Measurements from ENCODE around the gene TMEM72. TPM values are rescaled to one million over a fixed set of nuclear protein-coding genes. Genes with fewer than 3 reads are reported as not detected.

Gene TMEM72
- total and polyA plus RNA-seq, 2 of the 13 experiments (the other 11 are each of a cell fraction or from before 2014, with no cell fraction given) = 0.04 TPM; not detected in 1

DNA sequence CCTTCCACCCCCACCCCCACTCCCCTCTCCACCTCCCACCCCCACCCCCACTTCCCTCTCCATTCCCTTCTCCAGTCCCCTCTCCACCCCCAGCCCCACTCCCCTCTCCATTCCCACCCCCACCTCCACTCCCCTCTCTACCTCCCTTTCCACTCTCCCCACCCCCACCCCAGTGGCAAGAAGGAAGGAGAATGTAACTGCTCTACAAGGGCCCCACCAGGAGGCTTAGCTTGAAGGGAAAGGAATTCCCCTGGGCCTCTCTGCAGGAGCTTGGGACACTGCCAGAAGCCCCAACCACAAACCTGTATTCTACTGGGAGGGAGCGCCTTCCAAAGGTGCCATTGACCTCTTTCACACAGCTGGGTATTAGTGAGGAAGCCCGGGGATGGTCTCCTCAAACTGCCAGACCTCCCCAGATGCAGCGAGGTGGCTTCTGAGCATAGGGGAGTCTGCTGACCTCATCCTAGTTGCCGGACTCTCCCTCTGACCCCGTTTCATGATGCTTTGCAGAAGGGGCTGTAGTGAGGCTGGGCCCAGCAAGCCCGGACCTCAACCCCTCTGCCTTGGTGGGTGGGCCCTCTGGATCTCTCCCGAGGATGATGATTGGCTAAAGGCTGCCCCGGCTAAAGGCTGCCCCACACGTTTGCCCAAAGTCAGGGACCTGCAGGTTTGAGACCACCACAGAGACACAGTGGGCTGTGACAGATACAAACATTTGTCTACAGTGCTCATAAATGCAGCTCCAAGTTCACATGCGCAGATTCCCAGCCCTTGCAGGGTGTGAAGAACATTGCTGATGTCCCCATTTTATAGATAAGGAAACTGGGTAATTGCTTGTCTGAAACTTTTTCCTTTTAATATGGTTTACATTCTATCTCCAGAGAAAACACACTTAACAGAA, 64.5 kb downstream of the TMEM72 start (continued):
- TF ChIP-seq REPIN1 (CRISPR knock-in tag; IDR thresholded peaks at IDR 0.05; ENCODE audit: borderline replicate concordance, low read depth) = no peak
- TF ChIP-seq ZNF652 (CRISPR knock-in tag; IDR thresholded peaks at IDR 0.05; ENCODE audit: borderline replicate concordance, low read depth) = 0 out of 2 replicates have a peak, but pooled peaks have one; percentile 34
- TF ChIP-seq, protein P1, sequence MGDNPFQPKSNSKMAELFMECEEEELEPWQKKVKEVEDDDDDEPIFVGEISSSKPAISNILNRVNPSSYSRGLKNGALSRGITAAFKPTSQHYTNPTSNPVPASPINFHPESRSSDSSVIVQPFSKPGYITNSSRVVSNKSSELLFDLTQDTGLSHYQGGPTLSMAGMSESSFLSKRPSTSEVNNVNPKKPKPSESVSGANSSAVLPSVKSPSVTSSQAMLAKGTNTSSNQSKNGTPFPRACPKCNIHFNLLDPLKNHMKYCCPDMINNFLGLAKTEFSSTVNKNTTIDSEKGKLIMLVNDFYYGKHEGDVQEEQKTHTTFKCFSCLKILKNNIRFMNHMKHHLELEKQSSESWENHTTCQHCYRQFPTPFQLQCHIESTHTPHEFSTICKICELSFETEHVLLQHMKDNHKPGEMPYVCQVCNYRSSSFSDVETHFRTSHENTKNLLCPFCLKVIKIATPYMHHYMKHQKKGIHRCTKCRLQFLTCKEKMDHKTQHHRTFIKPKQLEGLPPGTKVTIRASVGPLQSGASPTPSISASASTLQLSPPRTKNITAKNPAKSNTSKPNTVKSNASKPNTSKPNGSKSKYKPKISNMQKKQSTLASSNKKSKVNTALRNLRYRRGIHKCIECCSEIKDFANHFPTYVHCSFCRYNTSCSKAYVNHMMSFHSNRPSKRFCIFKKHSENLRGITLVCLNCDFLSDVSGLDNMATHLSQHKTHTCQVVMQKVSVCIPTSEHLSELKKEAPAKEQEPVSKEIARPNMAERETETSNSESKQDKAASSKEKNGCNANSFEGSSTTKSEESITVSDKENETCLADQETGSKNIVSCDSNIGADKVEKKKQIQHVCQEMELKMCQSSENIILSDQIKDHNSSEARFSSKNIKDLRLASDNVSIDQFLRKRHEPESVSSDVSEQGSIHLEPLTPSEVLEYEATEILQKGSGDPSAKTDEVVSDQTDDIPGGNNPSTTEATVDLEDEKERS (CRISPR knock-in tag; IDR thresholded peaks at IDR 0.05) = no peak; the same call in 1 of the 2 replicates
- no peak for TF ChIP-seq HDAC2 (CRISPR knock-in tag; IDR thresholded peaks at IDR 0.05)
- TF ChIP-seq ELF4 (CRISPR knock-in tag; IDR thresholded peaks at IDR 0.05; ENCODE audit: borderline replicate concordance) = peak; percentile 74; the same call in 1 of the 2 replicates
- TF ChIP-seq, protein P2, sequence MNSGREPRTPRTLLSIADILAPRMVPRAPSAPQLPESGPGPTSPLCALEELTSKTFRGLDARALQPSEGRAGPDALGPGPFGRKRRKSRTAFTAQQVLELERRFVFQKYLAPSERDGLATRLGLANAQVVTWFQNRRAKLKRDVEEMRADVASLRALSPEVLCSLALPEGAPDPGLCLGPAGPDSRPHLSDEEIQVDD (CRISPR knock-in tag; IDR thresholded peaks at IDR 0.05; ENCODE audit: borderline replicate concordance) = no peak
- TF ChIP-seq ZNF510 (CRISPR knock-in tag; IDR thresholded peaks at IDR 0.05; ENCODE audit: low read depth) = peak; percentile 87
- TF ChIP-seq, protein P3, sequence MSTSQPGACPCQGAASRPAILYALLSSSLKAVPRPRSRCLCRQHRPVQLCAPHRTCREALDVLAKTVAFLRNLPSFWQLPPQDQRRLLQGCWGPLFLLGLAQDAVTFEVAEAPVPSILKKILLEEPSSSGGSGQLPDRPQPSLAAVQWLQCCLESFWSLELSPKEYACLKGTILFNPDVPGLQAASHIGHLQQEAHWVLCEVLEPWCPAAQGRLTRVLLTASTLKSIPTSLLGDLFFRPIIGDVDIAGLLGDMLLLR (CRISPR knock-in tag; IDR thresholded peaks at IDR 0.05) = no peak
- TF ChIP-seq NCOA5 (CRISPR knock-in tag; IDR thresholded peaks at IDR 0.05) = peak; percentile 92
- TF ChIP-seq ZFP37 (CRISPR knock-in tag; IDR thresholded peaks at IDR 0.05; ENCODE audit: borderline replicate concordance) = no peak
- TF ChIP-seq, protein P4, sequence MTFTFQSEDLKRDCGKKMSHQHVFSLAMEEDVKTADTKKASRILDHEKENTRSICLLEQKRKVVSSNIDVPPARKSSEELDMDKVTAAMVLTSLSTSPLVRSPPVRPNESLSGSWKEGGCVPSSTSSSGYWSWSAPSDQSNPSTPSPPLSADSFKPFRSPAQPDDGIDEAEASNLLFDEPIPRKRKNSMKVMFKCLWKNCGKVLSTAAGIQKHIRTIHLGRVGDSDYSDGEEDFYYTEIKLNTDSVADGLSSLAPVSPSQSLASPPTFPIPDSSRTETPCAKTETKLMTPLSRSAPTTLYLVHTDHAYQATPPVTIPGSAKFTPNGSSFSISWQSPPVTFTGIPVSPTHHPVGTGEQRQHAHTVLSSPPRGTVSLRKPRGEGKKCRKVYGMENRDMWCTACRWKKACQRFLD (CRISPR knock-in tag; IDR thresholded peaks at IDR 0.05; ENCODE audit: borderline replicate concordance) = no peak
- TF ChIP-seq SNRNP70 (IDR thresholded peaks at IDR 0.05; ENCODE audit: low read depth, low read length) = no peak
- peak; percentile 49 for TF ChIP-seq SALL1 (CRISPR knock-in tag; IDR thresholded peaks at IDR 0.05)
- TF ChIP-seq, protein P5, sequence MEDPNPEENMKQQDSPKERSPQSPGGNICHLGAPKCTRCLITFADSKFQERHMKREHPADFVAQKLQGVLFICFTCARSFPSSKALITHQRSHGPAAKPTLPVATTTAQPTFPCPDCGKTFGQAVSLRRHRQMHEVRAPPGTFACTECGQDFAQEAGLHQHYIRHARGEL (CRISPR knock-in tag; IDR thresholded peaks at IDR 0.05) = no peak
- TF ChIP-seq, protein P6, sequence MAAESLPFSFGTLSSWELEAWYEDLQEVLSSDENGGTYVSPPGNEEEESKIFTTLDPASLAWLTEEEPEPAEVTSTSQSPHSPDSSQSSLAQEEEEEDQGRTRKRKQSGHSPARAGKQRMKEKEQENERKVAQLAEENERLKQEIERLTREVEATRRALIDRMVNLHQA (CRISPR knock-in tag; IDR thresholded peaks at IDR 0.05) = no peak
- TF ChIP-seq RORA (CRISPR knock-in tag; IDR thresholded peaks at IDR 0.05) = no peak
- peak; percentile 63; the same call in 1 of the 2 replicates for TF ChIP-seq TBX2 (CRISPR knock-in tag; IDR thresholded peaks at IDR 0.05; ENCODE audit: borderline replicate concordance)
- TF ChIP-seq NAIF1 (CRISPR knock-in tag; IDR thresholded peaks at IDR 0.05; ENCODE audit: borderline replicate concordance) = peak; percentile 47; the same call in 1 of the 2 replicates
